Left colon (tissue), 2 donors: Measurements from ENCODE around the gene SRSF6. TPM values are rescaled to one million over a fixed set of nuclear protein-coding genes. Genes with fewer than 3 reads are reported as not detected.
"Not testable (repeated sequence)": the region's sequence is repeated elsewhere in the genome, so short reads cannot be mapped to it uniquely, and the experiment has no call there.

ENCODE experiments used
- ATAC-seq: fragments of 200-7000 bp; cut with Tn5 transposase; one replicate; pipeline ENCODE4 v1.9.1; 2020; ENCODE audit warnings: mild to moderate bottlenecking, moderate library complexity
- DNase-seq, 2 donors: peaks; one replicate each; pipeline ENCODE4 v3.0.0-alpha.2; 2020
- intact Hi-C, 2 donors: fragments of 100-400 bp; cut with DNase I in 1 of 2; cut with micrococcal nuclease in 1 of 2; formaldehyde crosslinking; loops; one replicate each; pipeline versions ENCODE4 v1.11.2 to v1.14.0; 2022; cut with DNase I, micrococcal nuclease
- total RNA-seq, 2 donors: library from RNA; stranded (reverse); fragmentation: NEBNext Ultra II Directional; extraction: Animal tissue kit (Norgen Biotek cat#: 25700); gene quantifications; one replicate each; pipeline ENCODE4 v1.2.1, GENCODE V29; 2021
- donor health status: DM: no; HTN: no; CAD: no.
- donor health status: DM: yes; HTN: yes; CAD: no.

The SRSF6 gene
- total RNA-seq, 2 donors from 2014 or later = 109 to 116 TPM

- no peak for DNase-seq
- intact Hi-C loops = no loop called here
- ATAC-seq = no peak
Measured at GRCh38 chr20:43463527-43464218, 6.0 kb downstream of the SRSF6 start.

GRCh38 chr20:43464219-43464790 lies 6.6 kb downstream of the SRSF6 start:
- DNase-seq = no peak
- intact Hi-C loops = no loop called here
- peak; percentile 35 for ATAC-seq

- ATAC-seq (no peak), DNase-seq (no peak)
- intact Hi-C loops = no loop called here
Measured at GRCh38 chr20:43465625-43465943, 7.9 kb downstream of the SRSF6 start.

- intact Hi-C loops = no loop called here
- ATAC-seq = no peak
- no peak for DNase-seq
Measured at GRCh38 chr20:43467589-43467988, 9.9 kb downstream of the SRSF6 start.

GRCh38 chr20:43472671-43473380 lies 15.1 kb downstream of the SRSF6 start:
- intact Hi-C loops = no loop called here
- DNase-seq (no peak), ATAC-seq (no peak)

- no peak for ATAC-seq
- intact Hi-C loops = no loop called here
Measured at GRCh38 chr20:43473381-43473704, 15.6 kb downstream of the SRSF6 start.

GRCh38 chr20:43477193-43477592 lies 19.5 kb downstream of the SRSF6 start:
- DNase-seq (no peak), ATAC-seq (no peak)
- intact Hi-C loops = no loop called here

More at GRCh38 chr20:43473381-43473704, 15.6 kb downstream of the SRSF6 start:
- DNase-seq = no peak

GRCh38 chr20:43477619-43478018 lies 19.9 kb downstream of the SRSF6 start:
- no peak for ATAC-seq
- DNase-seq = no peak
- intact Hi-C loops = no loop called here

GRCh38 chr20:43490038-43490437 lies 32.3 kb downstream of the SRSF6 start:
- no peak for ATAC-seq
- intact Hi-C loops = no loop called here
- DNase-seq = no peak

- DNase-seq = no peak
- intact Hi-C loops = no loop called here
- no peak for ATAC-seq
Measured at GRCh38 chr20:43492101-43492500, 34.4 kb downstream of the SRSF6 start.

GRCh38 chr20:43495388-43495787 lies 37.7 kb downstream of the SRSF6 start:
- intact Hi-C loops = no loop called here
- ATAC-seq (no peak), DNase-seq (no peak)

GRCh38 chr20:43502021-43502420 lies 44.3 kb downstream of the SRSF6 start:
- DNase-seq, ATAC-seq, intact Hi-C loops: not testable (repeated sequence)

GRCh38 chr20:43506238-43506637 lies 48.5 kb downstream of the SRSF6 start:
- intact Hi-C loops = no loop called here
- no peak for ATAC-seq
- no peak for DNase-seq

- intact Hi-C loops = no loop called here
- peak; percentile 28 to 61 for DNase-seq
- peak; percentile 96 for ATAC-seq
Measured at GRCh38 chr20:43507150-43508080, 49.7 kb downstream of the SRSF6 start, which contains the start of gene L3MBTL1. Gene L3MBTL1, plus strand, starts transcription at chr20:43507697. Its CDS starts 5,807 bp downstream, at chr20:43513504.

- intact Hi-C loops = no loop called here
- ATAC-seq = peak; percentile 45
- DNase-seq = peak; percentile 26 to 28
Measured at GRCh38 chr20:43508106-43508505, 50.4 kb downstream of the SRSF6 start.

- DNase-seq (peak in 1 of 2 donors; percentile 6), ATAC-seq (no peak)
- intact Hi-C loops = no loop called here
Measured at GRCh38 chr20:43508604-43509040, 50.9 kb downstream of the SRSF6 start.

- DNase-seq (no peak), ATAC-seq (no peak)
- intact Hi-C loops = no loop called here
Measured at GRCh38 chr20:43511879-43512278, 54.2 kb downstream of the SRSF6 start.

- intact Hi-C loops = no loop called here
- peak; percentile 15 for ATAC-seq
Measured at GRCh38 chr20:43513372-43513930, 55.8 kb downstream of the SRSF6 start.

More at GRCh38 chr20:43513372-43513930, 55.8 kb downstream of the SRSF6 start:
- DNase-seq = no peak
